Stimulated activated CD4-positive, alpha-beta T cell treated with anti-CD3 and anti-CD28 coated beads, Interleukin-2, amount 100 ng/mL, for 48 hours (primary cell): ENCODE data around the gene PLCH1.

Experiments used
- DNase-seq, 2 donors: peaks; one replicate each; pipeline ENCODE4 v3.0.0-alpha.2; 2020

PLCH1 gene

GRCh38 chr3:155449613-155450267 is 295.1 kb downstream of the PLCH1 start:
- no peak for DNase-seq

GRCh38 chr3:155448531-155448930 is 296.3 kb downstream of the PLCH1 start:
- DNase-seq = no peak

GRCh38 chr3:155446366-155446765 is 298.5 kb downstream of the PLCH1 start:
- DNase-seq = no peak

- no peak for DNase-seq
These were observed 300.1 kb downstream of the PLCH1 start for GRCh38 chr3:155444771-155445170.

GRCh38 chr3:155443815-155444214 is 301.1 kb downstream of the PLCH1 start:
- no peak for DNase-seq

- no peak for DNase-seq
These were observed 302.8 kb downstream of the PLCH1 start for GRCh38 chr3:155442072-155442471.

- no peak for DNase-seq
These were observed 303.4 kb downstream of the PLCH1 start for GRCh38 chr3:155441506-155441905.

- no peak for DNase-seq
These were observed 303.8 kb downstream of the PLCH1 start for GRCh38 chr3:155441026-155441425.

GRCh38 chr3:155435821-155436220 is 309.1 kb downstream of the PLCH1 start:
- DNase-seq = no peak

GRCh38 chr3:155431856-155432570 is 312.9 kb downstream of the PLCH1 start:
- no peak for DNase-seq

- DNase-seq = no peak
These were observed 316.3 kb downstream of the PLCH1 start for GRCh38 chr3:155428563-155428962.

GRCh38 chr3:155426524-155427230 is 318.2 kb downstream of the PLCH1 start:
- no peak for DNase-seq

GRCh38 chr3:155425396-155425795 is 319.5 kb downstream of the PLCH1 start:
- DNase-seq = no peak

- no peak for DNase-seq
These were observed 320.6 kb downstream of the PLCH1 start for GRCh38 chr3:155424323-155424710.

- no peak for DNase-seq
These were observed 321.1 kb downstream of the PLCH1 start for GRCh38 chr3:155423526-155424322.

GRCh38 chr3:155420881-155421486 is 323.9 kb downstream of the PLCH1 start:
- no peak for DNase-seq

GRCh38 chr3:155420406-155420805 is 324.5 kb downstream of the PLCH1 start:
- no peak for DNase-seq

GRCh38 chr3:155418407-155418806 is 326.5 kb downstream of the PLCH1 start:
- DNase-seq = no peak

- DNase-seq = no peak
These were observed 327.8 kb downstream of the PLCH1 start for GRCh38 chr3:155417119-155417517.

GRCh38 chr3:155416500-155417118 is 328.3 kb downstream of the PLCH1 start:
- no peak for DNase-seq

- DNase-seq = no peak
These were observed 332.0 kb downstream of the PLCH1 start for GRCh38 chr3:155412904-155413303.

- DNase-seq = no peak
These were observed 333.2 kb downstream of the PLCH1 start for GRCh38 chr3:155411500-155412223.
